HG03139 (cell line): ENCODE measurements around the gene ERMARD.

Experiments
- ATAC-seq: cut with Tn5 transposase; IDR thresholded peaks from one replicate; pipeline ENCODE4 v1.9.1; 2021; ENCODE audit not compliant: unreplicated experiment

ERMARD gene

DNA sequence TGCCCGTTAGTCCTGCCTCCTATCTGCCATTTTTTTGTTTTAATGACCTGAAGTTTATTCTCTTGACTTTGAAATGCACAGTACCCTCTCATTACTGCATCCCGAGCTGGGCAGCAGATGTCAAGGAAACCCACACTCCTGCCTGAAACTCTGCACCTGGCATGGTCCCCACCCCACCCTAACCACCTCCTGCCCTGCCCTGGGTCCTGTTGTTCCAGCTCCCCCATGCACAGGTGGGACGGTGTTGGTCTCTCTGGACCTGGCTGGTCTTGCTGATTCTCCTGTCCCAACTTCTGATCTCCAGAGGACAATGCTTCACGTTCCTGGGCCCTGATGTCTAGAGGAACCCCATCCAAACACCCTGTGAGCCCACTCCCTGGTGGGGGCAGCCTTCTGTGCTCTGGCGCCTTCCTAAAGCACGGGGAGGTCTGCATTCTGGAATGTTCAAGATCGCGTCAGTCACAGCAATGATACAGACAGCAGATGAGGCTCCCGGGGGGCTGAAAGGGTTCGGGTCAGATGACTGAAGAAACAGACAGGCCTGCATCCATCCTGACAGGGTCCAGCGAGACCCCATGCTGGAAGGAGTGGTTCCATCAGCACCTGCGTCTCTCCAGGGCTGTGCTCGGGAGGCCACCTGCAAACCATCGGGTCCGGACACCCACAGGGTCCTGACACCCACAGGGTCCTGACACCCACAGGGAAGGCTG, 73.6 kb downstream of the ERMARD start:
- no peak for ATAC-seq

- ATAC-seq = no peak
Measured at GRCh38 chr6:169825558-169826225, 74.3 kb downstream of the ERMARD start.

DNA sequence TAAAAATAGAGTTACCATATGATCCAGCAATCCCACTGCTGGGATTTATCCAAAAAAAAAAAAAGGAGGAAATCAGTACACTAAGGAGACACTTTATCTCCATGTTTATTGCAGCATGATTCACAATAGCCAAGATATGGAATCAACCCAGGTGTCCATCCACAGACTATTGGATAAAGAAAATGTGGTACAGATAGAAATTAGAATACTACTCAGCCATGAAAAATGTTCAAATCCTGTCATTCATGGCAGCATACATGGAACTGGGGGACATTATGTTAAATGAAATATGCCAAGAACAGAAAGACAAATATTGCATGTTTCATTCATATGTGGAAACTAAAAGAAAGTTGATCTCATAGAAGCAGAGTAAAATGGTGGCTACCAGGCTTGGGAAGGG, 75.3 kb downstream of the ERMARD start:
- ATAC-seq = no peak

DNA sequence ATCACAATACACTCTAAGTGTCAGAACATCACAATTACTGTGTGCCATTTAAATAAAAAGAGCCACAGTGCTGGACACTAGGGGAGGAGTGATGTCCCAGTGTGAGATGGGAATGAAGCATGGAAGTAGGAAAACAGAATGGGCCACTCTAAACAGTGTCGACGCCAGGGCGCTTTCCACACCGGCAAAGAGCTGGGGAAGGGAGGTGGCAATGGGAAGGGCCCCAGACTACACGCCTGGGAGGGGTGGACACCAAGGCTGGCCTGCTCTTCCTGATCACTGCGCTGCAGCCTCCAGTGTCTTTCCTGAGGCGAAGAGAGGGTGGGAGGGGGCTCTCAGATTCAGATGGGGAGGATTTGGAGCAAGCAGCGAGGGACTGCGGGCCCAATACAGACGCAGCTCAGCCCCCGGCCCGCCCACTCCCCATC, 75.9 kb downstream of the ERMARD start:
- ATAC-seq = no peak

GRCh38 chr6:169828176-169828575, 76.8 kb downstream of the ERMARD start:
- no peak for ATAC-seq

GRCh38 chr6:169829786-169830185, 78.4 kb downstream of the ERMARD start:
- ATAC-seq = no peak

- no peak for ATAC-seq
Measured at GRCh38 chr6:169830876-169831275, 79.5 kb downstream of the ERMARD start.
